ENCODE results near the gene ARID4A. TPM values are rescaled to one million over a fixed set of nuclear protein-coding genes. Genes with fewer than 3 reads are reported as not detected.

The ARID4A gene
- total and polyA plus RNA-seq, 9 of the 15 experiments (the other 6 are each of a cell fraction or from before 2014, with no cell fraction given) = 2.4 to 11.5 (median 8.7) TPM

DNA sequence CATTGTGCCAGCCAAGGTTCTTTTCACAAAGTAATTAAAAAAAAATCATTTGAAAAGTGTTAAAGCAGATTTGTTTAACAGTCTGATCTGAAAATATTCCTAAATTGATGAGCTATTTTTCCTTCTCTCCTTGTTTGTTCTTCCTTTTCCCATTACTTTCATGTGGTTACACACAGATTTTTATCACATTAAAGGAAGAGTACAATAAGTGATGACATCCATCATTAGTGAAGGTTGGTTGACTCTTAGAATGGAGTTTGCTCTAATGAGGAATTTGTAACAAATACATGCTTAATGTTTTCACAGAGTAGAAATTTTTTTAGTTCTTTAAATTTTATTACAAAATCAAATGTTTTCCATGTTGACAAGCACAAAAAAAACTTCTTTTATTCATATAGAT, 78.4 kb downstream of the ARID4A start:
- Histone ChIP-seq H3K4me1 (replicated peaks in 1 of 2; ENCODE audit: control insufficient read depth in 2 of 2, insufficient read depth in 2 of 2, low read length in 2 of 2) (no peaks in the 10 kb centered on the region), H3K4me3 (no peak overlapping the region), H4K20me1 (replicated peaks; ENCODE audit: control insufficient read depth, insufficient read depth, low read length) (no peaks in the 10 kb centered on the region), H3K27ac (ENCODE audit: extremely low read depth, low read depth, low read length) (no peak overlapping the region), H3K79me2 (ENCODE audit: control insufficient read depth, insufficient read depth, low read length) (no peaks in the 10 kb centered on the region), H3K27me3 (ENCODE audit: control insufficient read depth in 2 of 2, insufficient read depth in 2 of 2, low read length in 2 of 2) (no peaks in the 10 kb centered on the region), H3K9me3 (replicated peaks; ENCODE audit: control insufficient read depth, insufficient read depth, low read depth, low read length) (no peaks in the 10 kb centered on the region), H3K9ac (ENCODE audit: insufficient read depth in 1 of 2, low read depth in 2 of 2, low read length in 2 of 2) (no peak overlapping the region), H2AFZ (ENCODE audit: low read depth, low read length) (no peak overlapping the region), H3K4me2 (ENCODE audit: insufficient read depth, low read length) (no peak overlapping the region), H3K36me3 (ENCODE audit: control insufficient read depth, insufficient read depth, low read length) (peaks cover 13% of the 10 kb centered on the region; the same call in 1 of the 3 replicates), H3K9me1 (ENCODE audit: control insufficient read depth, insufficient read depth, low read length) (no peaks in the 10 kb centered on the region)
- FAIRE-seq = no peak
- CTCF ChIA-PET (ENCODE audit: low intra/inter-chr PET ratio) = no interaction called here
- POLR2A ChIA-PET = no interaction called here
- no TSS peak for BruUV-seq (replicated peaks)
- in situ Hi-C loops (cut with MboI) (no loop called here), intact Hi-C loops (cut with micrococcal nuclease) (no loop called here)
- DNase-seq (ENCODE audit: extremely low read depth in 1 of 4, low spot score in 3 of 4) = no peak
- ATAC-seq = no peak
- TF ChIP-seq, protein P1, sequence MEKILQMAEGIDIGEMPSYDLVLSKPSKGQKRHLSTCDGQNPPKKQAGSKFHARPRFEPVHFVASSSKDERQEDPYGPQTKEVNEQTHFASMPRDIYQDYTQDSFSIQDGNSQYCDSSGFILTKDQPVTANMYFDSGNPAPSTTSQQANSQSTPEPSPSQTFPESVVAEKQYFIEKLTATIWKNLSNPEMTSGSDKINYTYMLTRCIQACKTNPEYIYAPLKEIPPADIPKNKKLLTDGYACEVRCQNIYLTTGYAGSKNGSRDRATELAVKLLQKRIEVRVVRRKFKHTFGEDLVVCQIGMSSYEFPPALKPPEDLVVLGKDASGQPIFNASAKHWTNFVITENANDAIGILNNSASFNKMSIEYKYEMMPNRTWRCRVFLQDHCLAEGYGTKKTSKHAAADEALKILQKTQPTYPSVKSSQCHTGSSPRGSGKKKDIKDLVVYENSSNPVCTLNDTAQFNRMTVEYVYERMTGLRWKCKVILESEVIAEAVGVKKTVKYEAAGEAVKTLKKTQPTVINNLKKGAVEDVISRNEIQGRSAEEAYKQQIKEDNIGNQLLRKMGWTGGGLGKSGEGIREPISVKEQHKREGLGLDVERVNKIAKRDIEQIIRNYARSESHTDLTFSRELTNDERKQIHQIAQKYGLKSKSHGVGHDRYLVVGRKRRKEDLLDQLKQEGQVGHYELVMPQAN (IDR thresholded peaks at IDR 0.05; ENCODE audit: borderline replicate concordance) = no peak
- no peak for TF ChIP-seq SMARCC2 (IDR thresholded peaks at IDR 0.05; ENCODE audit: low read depth)
- no peak for TF ChIP-seq CBFA2T3 (IDR thresholded peaks at IDR 0.05)
- TF ChIP-seq, protein P2, sequence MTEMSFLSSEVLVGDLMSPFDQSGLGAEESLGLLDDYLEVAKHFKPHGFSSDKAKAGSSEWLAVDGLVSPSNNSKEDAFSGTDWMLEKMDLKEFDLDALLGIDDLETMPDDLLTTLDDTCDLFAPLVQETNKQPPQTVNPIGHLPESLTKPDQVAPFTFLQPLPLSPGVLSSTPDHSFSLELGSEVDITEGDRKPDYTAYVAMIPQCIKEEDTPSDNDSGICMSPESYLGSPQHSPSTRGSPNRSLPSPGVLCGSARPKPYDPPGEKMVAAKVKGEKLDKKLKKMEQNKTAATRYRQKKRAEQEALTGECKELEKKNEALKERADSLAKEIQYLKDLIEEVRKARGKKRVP (CRISPR knock-in tag; IDR thresholded peaks at IDR 0.05) = no peak
- no peak for TF ChIP-seq DDX20 (tag; IDR thresholded peaks at IDR 0.05; ENCODE audit: low read depth)
- TF ChIP-seq HMG20B (CRISPR knock-in tag; IDR thresholded peaks at IDR 0.05) = no peak
- no peak for TF ChIP-seq TRIM24 (IDR thresholded peaks at IDR 0.05)
- TF ChIP-seq ETV6 (IDR thresholded peaks at IDR 0.05; ENCODE audit: borderline replicate concordance in 1 of 2, low read depth in 2 of 2, low read length in 1 of 2) = no peak
- TF ChIP-seq ETV6 (CRISPR knock-in tag; IDR thresholded peaks at IDR 0.05; ENCODE audit: borderline replicate concordance) = no peak
- TF ChIP-seq NFRKB (IDR thresholded peaks at IDR 0.05; ENCODE audit: low read depth) = no peak
- TF ChIP-seq, protein P3, sequence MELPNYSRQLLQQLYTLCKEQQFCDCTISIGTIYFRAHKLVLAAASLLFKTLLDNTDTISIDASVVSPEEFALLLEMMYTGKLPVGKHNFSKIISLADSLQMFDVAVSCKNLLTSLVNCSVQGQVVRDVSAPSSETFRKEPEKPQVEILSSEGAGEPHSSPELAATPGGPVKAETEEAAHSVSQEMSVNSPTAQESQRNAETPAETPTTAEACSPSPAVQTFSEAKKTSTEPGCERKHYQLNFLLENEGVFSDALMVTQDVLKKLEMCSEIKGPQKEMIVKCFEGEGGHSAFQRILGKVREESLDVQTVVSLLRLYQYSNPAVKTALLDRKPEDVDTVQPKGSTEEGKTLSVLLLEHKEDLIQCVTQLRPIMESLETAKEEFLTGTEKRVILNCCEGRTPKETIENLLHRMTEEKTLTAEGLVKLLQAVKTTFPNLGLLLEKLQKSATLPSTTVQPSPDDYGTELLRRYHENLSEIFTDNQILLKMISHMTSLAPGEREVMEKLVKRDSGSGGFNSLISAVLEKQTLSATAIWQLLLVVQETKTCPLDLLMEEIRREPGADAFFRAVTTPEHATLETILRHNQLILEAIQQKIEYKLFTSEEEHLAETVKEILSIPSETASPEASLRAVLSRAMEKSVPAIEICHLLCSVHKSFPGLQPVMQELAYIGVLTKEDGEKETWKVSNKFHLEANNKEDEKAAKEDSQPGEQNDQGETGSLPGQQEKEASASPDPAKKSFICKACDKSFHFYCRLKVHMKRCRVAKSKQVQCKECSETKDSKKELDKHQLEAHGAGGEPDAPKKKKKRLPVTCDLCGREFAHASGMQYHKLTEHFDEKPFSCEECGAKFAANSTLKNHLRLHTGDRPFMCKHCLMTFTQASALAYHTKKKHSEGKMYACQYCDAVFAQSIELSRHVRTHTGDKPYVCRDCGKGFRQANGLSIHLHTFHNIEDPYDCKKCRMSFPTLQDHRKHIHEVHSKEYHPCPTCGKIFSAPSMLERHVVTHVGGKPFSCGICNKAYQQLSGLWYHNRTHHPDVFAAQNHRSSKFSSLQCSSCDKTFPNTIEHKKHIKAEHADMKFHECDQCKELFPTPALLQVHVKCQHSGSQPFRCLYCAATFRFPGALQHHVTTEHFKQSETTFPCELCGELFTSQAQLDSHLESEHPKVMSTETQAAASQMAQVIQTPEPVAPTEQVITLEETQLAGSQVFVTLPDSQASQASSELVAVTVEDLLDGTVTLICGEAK (IDR thresholded peaks at IDR 0.05) = no peak
- TF ChIP-seq, protein P3 (CRISPR knock-in tag; IDR thresholded peaks at IDR 0.05) = no peak
- no peak for TF ChIP-seq ZNF785 (CRISPR knock-in tag; IDR thresholded peaks at IDR 0.05)
- TF ChIP-seq U2AF2 (optimal IDR thresholded peaks at IDR 0.05; ENCODE audit: low read depth, low read length) = no peak
